ENCODE measurements around the gene POU2AF1.
"Not testable (repeated sequence)": the region's sequence is repeated elsewhere in the genome, so short reads cannot be mapped to it uniquely, and the experiment has no call there.

The POU2AF1 gene

GRCh38 chr11:111330234-111330893 is 48.7 kb downstream of the POU2AF1 start:
- intact Hi-C loops (cut with DNase I) = no loop called here
- DNase-seq = no peak

- intact Hi-C loops (cut with DNase I) = no loop called here
- peak in 27 of 42 donors; percentile 11 to 76 (median 44) for DNase-seq
Observed at GRCh38 chr11:111329306-111330204, 49.5 kb downstream of the POU2AF1 start.

GRCh38 chr11:111327908-111328624 is 51.0 kb downstream of the POU2AF1 start:
- peak in 2 of 42 donors; percentile 12 to 23 for DNase-seq
- intact Hi-C loops (cut with DNase I) = no loop called here

GRCh38 chr11:111326824-111327223 is 52.3 kb downstream of the POU2AF1 start:
- intact Hi-C loops (cut with DNase I) = no loop called here

GRCh38 chr11:111325259-111325658 is 53.8 kb downstream of the POU2AF1 start:
- intact Hi-C loops (cut with DNase I) = no loop called here
- no peak for DNase-seq

More at GRCh38 chr11:111326824-111327223, 52.3 kb downstream of the POU2AF1 start:
- DNase-seq = no peak

- DNase-seq = peak in 2 of 42 donors; percentile 8 to 25
- intact Hi-C loops (cut with DNase I) = no loop called here
Observed at GRCh38 chr11:111324277-111324720, 54.8 kb downstream of the POU2AF1 start.

- intact Hi-C loops (cut with DNase I) = no loop called here
- no peak for DNase-seq
Observed at GRCh38 chr11:111322534-111322933, 56.5 kb downstream of the POU2AF1 start.

- no peak for DNase-seq
- intact Hi-C loops (cut with DNase I) = no loop called here
Observed at GRCh38 chr11:111320728-111321568, 58.1 kb downstream of the POU2AF1 start.

GRCh38 chr11:111320199-111320598 is 58.9 kb downstream of the POU2AF1 start:
- intact Hi-C loops (cut with DNase I); DNase-seq: not testable (repeated sequence)

- no peak for DNase-seq
- intact Hi-C loops (cut with DNase I) = no loop called here
Observed at GRCh38 chr11:111319296-111319695, 59.8 kb downstream of the POU2AF1 start.

- no peak for DNase-seq
- intact Hi-C loops (cut with DNase I) = no loop called here
Observed at GRCh38 chr11:111312076-111312475, 67.0 kb downstream of the POU2AF1 start.

GRCh38 chr11:111310723-111311122 is 68.4 kb downstream of the POU2AF1 start:
- intact Hi-C loops (cut with DNase I) = no loop called here
- no peak for DNase-seq

GRCh38 chr11:111310088-111310487 is 69.0 kb downstream of the POU2AF1 start:
- no peak for DNase-seq
- intact Hi-C loops (cut with DNase I) = no loop called here

- DNase-seq = no peak
- intact Hi-C loops (cut with DNase I) = no loop called here
Observed at GRCh38 chr11:111309215-111309915, 69.7 kb downstream of the POU2AF1 start.

- intact Hi-C loops (cut with DNase I) = no loop called here
- no peak for DNase-seq
Observed at GRCh38 chr11:111308140-111308539, 70.9 kb downstream of the POU2AF1 start.

GRCh38 chr11:111307472-111308108 is 71.5 kb downstream of the POU2AF1 start:
- no peak for DNase-seq
- intact Hi-C loops (cut with DNase I) = no loop called here

- intact Hi-C loops (cut with DNase I) = no loop called here
- no peak for DNase-seq
Observed at GRCh38 chr11:111306321-111306720, 72.8 kb downstream of the POU2AF1 start.

- DNase-seq = no peak
- intact Hi-C loops (cut with DNase I) = no loop called here
Observed at GRCh38 chr11:111305876-111306275, 73.2 kb downstream of the POU2AF1 start.
